ENCODE measurements around the gene MDH1.
"Not testable (repeated sequence)": the region's sequence is repeated elsewhere in the genome, so short reads cannot be mapped to it uniquely, and the experiment has no call there.

MDH1 gene

GRCh38 chr2:63590626-63591408 lies 2.1 kb downstream of the MDH1 start:
- H3K4me3 ChIP-seq (ENCODE audit: low read length), result no peak overlapping the region
- no peaks in the 10 kb centered on the region for H3K27me3 ChIP-seq (ENCODE audit: control insufficient read depth, insufficient read depth, low read length)
- no peak overlapping the region for H3K4me2 ChIP-seq (ENCODE audit: low read length)
- H3K9ac ChIP-seq (ENCODE audit: low read depth, low read length), result no peak overlapping the region
- peaks cover 18% of the 10 kb centered on the region for H3K36me3 ChIP-seq (ENCODE audit: insufficient read depth, low read length)
- H3K4me1 ChIP-seq (ENCODE audit: control insufficient read depth, insufficient read depth, low read length), result peaks cover 18% of the 10 kb centered on the region
- H3K9me3 ChIP-seq (replicated peaks; ENCODE audit: low read length), result no peaks in the 10 kb centered on the region

GRCh38 chr2:63591566-63592175 lies 2.9 kb downstream of the MDH1 start:
- no peak overlapping the region for H3K9ac ChIP-seq (ENCODE audit: low read depth, low read length)
- H3K27me3 ChIP-seq (ENCODE audit: control insufficient read depth, insufficient read depth, low read length), result no peaks in the 10 kb centered on the region
- H3K4me2 ChIP-seq (ENCODE audit: low read length), result no peak overlapping the region
- no peaks in the 10 kb centered on the region for H3K9me3 ChIP-seq (replicated peaks; ENCODE audit: low read length)
- H3K4me3 ChIP-seq (ENCODE audit: low read length), result no peak overlapping the region
- H3K36me3 ChIP-seq (ENCODE audit: insufficient read depth, low read length), result peaks cover 20% of the 10 kb centered on the region
- peaks cover 18% of the 10 kb centered on the region for H3K4me1 ChIP-seq (ENCODE audit: control insufficient read depth, insufficient read depth, low read length)

GRCh38 chr2:63594660-63595059 lies 5.9 kb downstream of the MDH1 start:
- Histone ChIP-seq H3K9me3 (replicated peaks; ENCODE audit: low read length) (no peaks in the 10 kb centered on the region), H3K9ac (ENCODE audit: low read depth, low read length) (no peak overlapping the region), H3K4me2 (ENCODE audit: low read length) (no peak overlapping the region), H3K36me3 (ENCODE audit: insufficient read depth, low read length) (peaks cover 20% of the 10 kb centered on the region), H3K27me3 (ENCODE audit: control insufficient read depth, insufficient read depth, low read length) (no peaks in the 10 kb centered on the region), H3K4me1 (ENCODE audit: control insufficient read depth, insufficient read depth, low read length) (peaks cover 10% of the 10 kb centered on the region), H3K4me3 (ENCODE audit: low read length) (no peak overlapping the region)

- H3K9me3 ChIP-seq (replicated peaks; ENCODE audit: low read length), result no peaks in the 10 kb centered on the region
Observed at GRCh38 chr2:63596401-63596883, 7.7 kb downstream of the MDH1 start.

GRCh38 chr2:63598981-63599380 lies 10.2 kb downstream of the MDH1 start:
- Histone ChIP-seq H3K9ac (ENCODE audit: low read depth, low read length) (no peak overlapping the region), H3K27me3 (ENCODE audit: control insufficient read depth, insufficient read depth, low read length) (no peaks in the 10 kb centered on the region), H3K9me3 (replicated peaks; ENCODE audit: low read length) (no peaks in the 10 kb centered on the region), H3K4me2 (ENCODE audit: low read length) (no peak overlapping the region), H3K4me3 (ENCODE audit: low read length) (no peak overlapping the region), H3K36me3 (ENCODE audit: insufficient read depth, low read length) (peaks cover 46% of the 10 kb centered on the region), H3K4me1 (ENCODE audit: control insufficient read depth, insufficient read depth, low read length) (no peaks in the 10 kb centered on the region)

More at GRCh38 chr2:63596401-63596883, 7.7 kb downstream of the MDH1 start:
- Histone ChIP-seq H3K4me3 (ENCODE audit: low read length) (no peak overlapping the region), H3K4me1 (ENCODE audit: control insufficient read depth, insufficient read depth, low read length) (no peaks in the 10 kb centered on the region), H3K4me2 (ENCODE audit: low read length) (no peak overlapping the region), H3K27me3 (ENCODE audit: control insufficient read depth, insufficient read depth, low read length) (no peaks in the 10 kb centered on the region), H3K9ac (ENCODE audit: low read depth, low read length) (no peak overlapping the region), H3K36me3 (ENCODE audit: insufficient read depth, low read length) (peaks cover 38% of the 10 kb centered on the region)

GRCh38 chr2:63600881-63601460 lies 12.2 kb downstream of the MDH1 start:
- Histone ChIP-seq H3K4me2 (ENCODE audit: low read length) (no peak overlapping the region), H3K9me3 (replicated peaks; ENCODE audit: low read length) (no peaks in the 10 kb centered on the region), H3K4me3 (ENCODE audit: low read length) (no peak overlapping the region), H3K4me1 (ENCODE audit: control insufficient read depth, insufficient read depth, low read length) (no peaks in the 10 kb centered on the region), H3K36me3 (ENCODE audit: insufficient read depth, low read length) (peaks cover 48% of the 10 kb centered on the region), H3K9ac (ENCODE audit: low read depth, low read length) (no peak overlapping the region), H3K27me3 (ENCODE audit: control insufficient read depth, insufficient read depth, low read length) (no peaks in the 10 kb centered on the region)

GRCh38 chr2:63604666-63605065 lies 15.9 kb downstream of the MDH1 start:
- Histone ChIP-seq H3K27me3 (ENCODE audit: control insufficient read depth, insufficient read depth, low read length) (no peaks in the 10 kb centered on the region), H3K4me2 (ENCODE audit: low read length) (no peak overlapping the region), H3K9ac (ENCODE audit: low read depth, low read length) (no peak overlapping the region), H3K4me1 (ENCODE audit: control insufficient read depth, insufficient read depth, low read length) (no peaks in the 10 kb centered on the region), H3K4me3 (ENCODE audit: low read length) (no peak overlapping the region), H3K9me3 (replicated peaks; ENCODE audit: low read length) (no peaks in the 10 kb centered on the region), H3K36me3 (ENCODE audit: insufficient read depth, low read length) (peaks cover 58% of the 10 kb centered on the region)

- not testable (repeated sequence) for H3K9ac ChIP-seq (ENCODE audit: low read depth, low read length); H3K4me3 ChIP-seq (ENCODE audit: low read length); H3K27me3 ChIP-seq (ENCODE audit: control insufficient read depth, insufficient read depth, low read length); H3K9me3 ChIP-seq (replicated peaks; ENCODE audit: low read length); H3K4me2 ChIP-seq (ENCODE audit: low read length); H3K4me1 ChIP-seq (ENCODE audit: control insufficient read depth, insufficient read depth, low read length)
- peaks cover 30% of the 10 kb centered on the region for H3K36me3 ChIP-seq (ENCODE audit: insufficient read depth, low read length)
Observed at GRCh38 chr2:63608865-63609264, 20.1 kb downstream of the MDH1 start.

- Histone ChIP-seq H3K36me3 (ENCODE audit: insufficient read depth, low read length) (peaks cover 15% of the 10 kb centered on the region), H3K9ac (ENCODE audit: low read depth, low read length) (no peak overlapping the region), H3K4me3 (ENCODE audit: low read length) (no peak overlapping the region), H3K9me3 (replicated peaks; ENCODE audit: low read length) (no peaks in the 10 kb centered on the region), H3K27me3 (ENCODE audit: control insufficient read depth, insufficient read depth, low read length) (no peaks in the 10 kb centered on the region), H3K4me1 (ENCODE audit: control insufficient read depth, insufficient read depth, low read length) (peaks cover 14% of the 10 kb centered on the region), H3K4me2 (ENCODE audit: low read length) (no peak overlapping the region)
Observed at GRCh38 chr2:63610525-63610924, 21.8 kb downstream of the MDH1 start.

GRCh38 chr2:63613391-63613901 lies 24.7 kb downstream of the MDH1 start:
- Histone ChIP-seq H3K9me3 (replicated peaks; ENCODE audit: low read length) (no peaks in the 10 kb centered on the region), H3K36me3 (ENCODE audit: insufficient read depth, low read length) (no peaks in the 10 kb centered on the region), H3K4me1 (ENCODE audit: control insufficient read depth, insufficient read depth, low read length) (peaks cover 14% of the 10 kb centered on the region), H3K4me3 (ENCODE audit: low read length) (no peak overlapping the region), H3K9ac (ENCODE audit: low read depth, low read length) (no peak overlapping the region), H3K27me3 (ENCODE audit: control insufficient read depth, insufficient read depth, low read length) (no peaks in the 10 kb centered on the region), H3K4me2 (ENCODE audit: low read length) (no peak overlapping the region)

GRCh38 chr2:63614448-63614968 lies 25.7 kb downstream of the MDH1 start:
- peak overlapping the region; percentile 7 for H3K4me2 ChIP-seq (ENCODE audit: low read length)
- H3K9me3 ChIP-seq (replicated peaks; ENCODE audit: low read length), result no peaks in the 10 kb centered on the region
- no peak overlapping the region for H3K4me3 ChIP-seq (ENCODE audit: low read length)
- no peaks in the 10 kb centered on the region for H3K27me3 ChIP-seq (ENCODE audit: control insufficient read depth, insufficient read depth, low read length)
- no peaks in the 10 kb centered on the region for H3K36me3 ChIP-seq (ENCODE audit: insufficient read depth, low read length)
- H3K9ac ChIP-seq (ENCODE audit: low read depth, low read length), result no peak overlapping the region
- H3K4me1 ChIP-seq (ENCODE audit: control insufficient read depth, insufficient read depth, low read length), result peaks cover 14% of the 10 kb centered on the region
